Smooth muscle cell of the coronary artery (primary cell): ENCODE results near the gene RNF112. TPM values are rescaled to one million over a fixed set of nuclear protein-coding genes. Genes with fewer than 3 reads are reported as not detected.

ENCODE experiments used
- total RNA-seq: library from RNA; depleted of rRNA; stranded (reverse); fragments of >200 nt; gene quantifications from 2 replicates; pipeline ENCODE4 v1.2.3, GENCODE V29; 2014; ENCODE audit warnings: low replicate concordance

RNF112 gene
- total RNA-seq: 1.6 and 6.8 TPM in 2 replicates

GRCh38 chr17:19410875-19411620 is at the start of gene RNF112:
Gene RNF112, plus strand, starts transcription at chr17:19411232. Its CDS starts 177 bp downstream, at chr17:19411409.

GRCh38 chr17:19362277-19363113 is 48.5 kb upstream of the RNF112 start, which contains the start of gene B9D1:
Gene B9D1, minus strand, starts transcription at chr17:19362723. Its CDS starts 154 bp downstream, at chr17:19362569.

GRCh38 chr17:19378416-19379360 is 32.3 kb upstream of the RNF112 start, which contains the start of gene MAPK7:
Gene MAPK7, plus strand, starts transcription at chr17:19378498. Its CDS starts 403 bp downstream, at chr17:19378901.

GRCh38 chr17:19386974-19387920 is 23.8 kb upstream of the RNF112 start, which contains the start of gene MFAP4:
Gene MFAP4, minus strand, starts transcription at chr17:19387190. Its CDS starts 35 bp downstream, at chr17:19387155.

Other genes with a start within 250 kb of the RNF112 start
- gene EPN2, start 173.9 kb upstream of the RNF112 start, total RNA-seq: 29.6 and 29.7 TPM in 2 replicates
- 28.0 and 58.4 TPM in 2 replicates for gene B9D1, start 48.5 kb upstream of the RNF112 start, total RNA-seq
- gene MAPK7, start 32.7 kb upstream of the RNF112 start, total RNA-seq: 9.4 and 11.2 TPM in 2 replicates
- 11.0 and 23.6 TPM in 2 replicates for gene MFAP4, start 24.0 kb upstream of the RNF112 start, total RNA-seq
- gene SLC47A1, start 122.6 kb downstream of the RNF112 start, total RNA-seq: 0.53 and 4.6 TPM in 2 replicates
- gene ALDH3A2, start 237.5 kb downstream of the RNF112 start, total RNA-seq: 32.3 and 83.7 TPM in 2 replicates